ENCODE measurements around the gene TMED10.

- TF ChIP-seq MAZ (IDR thresholded peaks at IDR 0.05; ENCODE audit: borderline replicate concordance, low read depth, low read length), result no peak
- no peak for TF ChIP-seq CBX8 (IDR thresholded peaks at IDR 0.05)
- TF ChIP-seq CTCF (IDR thresholded peaks at IDR 0.05), result no peak
- no peak for TF ChIP-seq CHD2 (IDR thresholded peaks at IDR 0.05; ENCODE audit: low read length, partially characterized antibody)
- no peak for TF ChIP-seq HDAC2 (IDR thresholded peaks at IDR 0.05)
- no peak for TF ChIP-seq RCOR1 (IDR thresholded peaks at IDR 0.05; ENCODE audit: low read depth, low read length)
- no peak for TF ChIP-seq POLR2A (IDR thresholded peaks at IDR 0.05; ENCODE audit: low read length)
- TF ChIP-seq REST (IDR thresholded peaks at IDR 0.05), result no peak
- no peak for TF ChIP-seq MAX (IDR thresholded peaks at IDR 0.05)
- TF ChIP-seq USF2 (IDR thresholded peaks at IDR 0.05), result no peak
- TF ChIP-seq KDM1A (IDR thresholded peaks at IDR 0.05; ENCODE audit: low read depth), result no peak
These were observed 8.1 kb upstream of the TMED10 start for GRCh38 chr14:75184492-75184891.

All from A549 (cell line).